Vagina (tissue), 2 donors: Measurements from ENCODE around the gene NAV1.
"Not testable (repeated sequence)": the region's sequence is repeated elsewhere in the genome, so short reads cannot be mapped to it uniquely, and the experiment has no call there.

Experiments used
- CTCF ChIP-seq, 3 experiments: fragments of 450-650 bp in 2 of 3; fragments of 200-600 bp in 1 of 3; sonication (generic) in 1 of 3; IDR thresholded peaks; one replicate each; pipeline ENCODE4 v1.5.1; 2017 to 2019; ENCODE audit warnings: antibody characterized with exemption in 3 of 3, mild to moderate bottlenecking in 2 of 3, moderate library complexity in 2 of 3
- POLR2AphosphoS5 ChIP-seq, 2 donors: sonication (generic); formaldehyde crosslinking; IDR thresholded peaks; one replicate each; pipeline ENCODE4 v1.9.0; 2017; ENCODE audit warnings: antibody characterized with exemption in 2 of 2, mild to moderate bottlenecking in 2 of 2, low read depth in 1 of 2; ENCODE audit not compliant: insufficient read depth in 1 of 2

GRCh38 chr1:201581371-201581770 is 42.4 kb downstream of the NAV1 start:
- TF ChIP-seq CTCF (IDR thresholded peaks at IDR 0.05); POLR2AphosphoS5 (IDR thresholded peaks at IDR 0.05; ENCODE audit: insufficient read depth in 1 of 2, low read depth in 1 of 2): not testable (repeated sequence)
